K562 (cell line): ENCODE data around the gene LY6G6C. TPM values are rescaled to one million over a fixed set of nuclear protein-coding genes. Genes with fewer than 3 reads are reported as not detected.

Experiments
- FOXA3 ChIP-seq, 2 experiments: fragments of 450-650 bp in 1 of 2; sonication (generic) in 1 of 2; formaldehyde crosslinking; IDR thresholded peaks in 1 of 2; conservative IDR thresholded peaks in 1 of 2; 2 replicates each; pipeline versions ENCODE4 v1.4.0 to v1.8.0; 2020 to 2022; ENCODE audit warnings: mild to moderate bottlenecking in 2 of 2, missing genetic modification reagents in 1 of 2
- HDAC2 ChIP-seq: fragments of 450-650 bp; IDR thresholded peaks from 2 replicates; pipeline ENCODE4 v1.6.1; 2016; ENCODE audit warnings: mild to moderate bottlenecking
- HDGF ChIP-seq: fragments of 450-650 bp; IDR thresholded peaks from 2 replicates; pipeline ENCODE4 v1.6.1; 2016
- ILK ChIP-seq: fragments of 450-650 bp; IDR thresholded peaks from 2 replicates; pipeline ENCODE4 v1.6.1; 2016; ENCODE audit warnings: missing genetic modification characterization, low read depth, mild to moderate bottlenecking, missing compliant biosample characterization, moderate library complexity, borderline replicate concordance
- RBFOX2 ChIP-seq: fragments of 200-400 bp; formaldehyde crosslinking; IDR thresholded peaks from 2 replicates; pipeline ENCODE4 v1.6.1; 2017; ENCODE audit warnings: low read depth, mild to moderate bottlenecking, low read length, moderate library complexity
- TAF9B ChIP-seq: fragments of 450-650 bp; IDR thresholded peaks from 2 replicates; pipeline ENCODE4 v1.6.1; 2018; ENCODE audit warnings: mild to moderate bottlenecking; ENCODE audit not compliant: partially characterized antibody
- TARDBP ChIP-seq: fragments of 450-650 bp; IDR thresholded peaks from 2 replicates; pipeline ENCODE4 v1.6.1; 2016
- TEAD1 ChIP-seq, 2 experiments: fragments of 450-650 bp in 1 of 2; sonication (generic) in 1 of 2; formaldehyde crosslinking; IDR thresholded peaks; 2 replicates each; pipeline versions ENCODE4 v1.4.0 to v1.8.0; 2020 to 2022; ENCODE audit warnings: mild to moderate bottlenecking in 2 of 2, missing genetic modification reagents in 1 of 2
- ZNF668 ChIP-seq: fragments of 250-450 bp; sonication (Bioruptor Pico); IDR thresholded peaks from 2 replicates; pipeline ENCODE4 v1.8.0; 2022; ENCODE audit warnings: mild to moderate bottlenecking, inconsistent platforms
- ZNF696 ChIP-seq: fragments of 250-450 bp; sonication (Bioruptor Pico); conservative IDR thresholded peaks from 2 replicates; pipeline ENCODE4 v1.4.0; 2020; ENCODE audit warnings: mild to moderate bottlenecking, moderate library complexity
- polyA plus RNA-seq, 8 experiments: library from polyadenylated mRNA; depleted of rRNA in 4 of 8; stranded (reverse) in 5 of 8; unstranded in 3 of 8; fragments of >200 nt; fragmentation: Nextera tagmentation in 2 of 8; fragmentation: Illumina TruSeq in 1 of 8; extraction: Ambion mirVana in 2 of 8; extraction: Trizol in 1 of 8; gene quantifications; 2 replicates each; pipeline versions ENCODE4 v1.2.1 to v1.2.3, GENCODE V29; 2011 to 2014; ENCODE audit warnings: inconsistent platforms in 1 of 8, missing spikeins in 1 of 8
- total RNA-seq, 7 experiments: library from RNA; depleted of rRNA in 6 of 7; stranded (reverse); fragments of >200 nt in 6 of 7; fragmentation: Illumina TruSeq in 2 of 7; extraction: Trizol in 2 of 7; gene quantifications; 2 replicates each; pipeline versions ENCODE4 v1.2.1 to v1.2.3, GENCODE V29; 2011 to 2021; ENCODE audit warnings: low replicate concordance in 1 of 7
- TF ChIP-seq, protein P1 (sequence below), 3 experiments: fragments of 200-800 bp in 1 of 3; fragments of 250-450 bp in 1 of 3; fragments of 450-650 bp in 1 of 3; sonication (Bioruptor Pico) in 1 of 3; sonication (Bioruptor generic) in 1 of 3; formaldehyde crosslinking in 1 of 3; IDR thresholded peaks; 2 replicates each; pipeline versions ENCODE4 v1.6.1 to v1.8.0; 2016 to 2022; ENCODE audit warnings: mild to moderate bottlenecking in 2 of 3, missing genetic modification characterization in 2 of 3, missing compliant biosample characterization in 1 of 3, moderate library complexity in 1 of 3
- TF ChIP-seq, protein P2 (sequence below): fragments of 450-650 bp; formaldehyde crosslinking; IDR thresholded peaks from 2 replicates; pipeline ENCODE4 v1.4.0; 2020; ENCODE audit warnings: mild to moderate bottlenecking, mixed read lengths
- TF ChIP-seq, protein P3 (sequence below): fragments of 450-650 bp; IDR thresholded peaks from 2 replicates; pipeline ENCODE4 v1.7.1; 2018; ENCODE audit warnings: mild to moderate bottlenecking, low read depth; ENCODE audit not compliant: partially characterized antibody
- TF ChIP-seq, protein P4 (sequence below), 2 experiments: IDR thresholded peaks; 2 replicates each; pipeline ENCODE4 v1.6.1; 2011; ENCODE audit warnings: borderline replicate concordance in 1 of 2, control low read depth in 1 of 2, low read depth in 1 of 2, low read length in 1 of 2, mild to moderate bottlenecking in 1 of 2, mixed read lengths in 1 of 2, moderate library complexity in 1 of 2; ENCODE audit not compliant: insufficient read depth in 1 of 2, insufficient read length in 1 of 2, poor library complexity in 1 of 2, severe bottlenecking in 1 of 2; ENCODE audit errors: extremely low read depth in 1 of 2
- TF ChIP-seq, protein P5 (sequence below): fragments of 450-650 bp; IDR thresholded peaks from 2 replicates; pipeline ENCODE4 v1.6.1; 2016

The LY6G6C gene
- total and polyA plus RNA-seq, 9 of the 15 experiments (the other 6 are each of a cell fraction or from before 2014, with no cell fraction given), result 0.06 to 0.20 TPM; not detected in 7

DNA sequence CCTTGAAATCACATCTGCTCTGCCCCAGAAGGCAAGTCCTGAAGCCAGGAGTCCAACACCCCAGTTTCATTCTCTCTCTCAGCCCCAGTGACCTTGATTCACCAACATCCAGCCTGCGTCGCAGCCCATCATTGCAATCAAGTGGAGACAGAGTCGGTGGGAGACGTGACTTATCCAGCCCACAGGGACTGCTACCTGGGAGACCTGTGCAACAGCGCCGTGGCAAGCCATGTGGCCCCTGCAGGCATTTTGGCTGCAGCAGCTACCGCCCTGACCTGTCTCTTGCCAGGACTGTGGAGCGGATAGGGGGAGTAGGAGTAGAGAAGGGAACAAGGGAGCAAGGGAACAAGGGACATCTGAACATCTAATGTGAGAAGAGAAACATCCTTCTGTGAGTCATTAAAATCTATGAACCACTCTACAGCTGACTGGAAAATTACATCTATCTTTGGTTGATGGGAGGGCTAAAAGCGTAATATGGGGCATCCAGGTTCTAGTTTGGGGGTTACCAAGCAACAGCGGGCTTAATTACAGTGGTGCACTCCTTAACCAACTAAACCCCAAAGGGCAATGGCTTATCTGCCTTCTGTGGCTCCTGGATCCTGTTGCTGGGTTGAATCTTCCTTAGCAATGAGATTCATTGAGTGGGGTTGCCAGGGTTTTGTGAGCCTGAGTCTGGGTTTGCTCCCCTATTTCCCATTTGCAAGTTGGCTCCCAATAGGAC lies 3.9 kb downstream of the LY6G6C start (continued):
- TF ChIP-seq ZNF696 (CRISPR knock-in tag), result no peak
- 0 out of 2 replicates have a peak, but pooled peaks have one; percentile 22 for TF ChIP-seq ZNF668 (CRISPR knock-in tag)
- no peak for TF ChIP-seq ILK
- TF ChIP-seq, protein P1, sequence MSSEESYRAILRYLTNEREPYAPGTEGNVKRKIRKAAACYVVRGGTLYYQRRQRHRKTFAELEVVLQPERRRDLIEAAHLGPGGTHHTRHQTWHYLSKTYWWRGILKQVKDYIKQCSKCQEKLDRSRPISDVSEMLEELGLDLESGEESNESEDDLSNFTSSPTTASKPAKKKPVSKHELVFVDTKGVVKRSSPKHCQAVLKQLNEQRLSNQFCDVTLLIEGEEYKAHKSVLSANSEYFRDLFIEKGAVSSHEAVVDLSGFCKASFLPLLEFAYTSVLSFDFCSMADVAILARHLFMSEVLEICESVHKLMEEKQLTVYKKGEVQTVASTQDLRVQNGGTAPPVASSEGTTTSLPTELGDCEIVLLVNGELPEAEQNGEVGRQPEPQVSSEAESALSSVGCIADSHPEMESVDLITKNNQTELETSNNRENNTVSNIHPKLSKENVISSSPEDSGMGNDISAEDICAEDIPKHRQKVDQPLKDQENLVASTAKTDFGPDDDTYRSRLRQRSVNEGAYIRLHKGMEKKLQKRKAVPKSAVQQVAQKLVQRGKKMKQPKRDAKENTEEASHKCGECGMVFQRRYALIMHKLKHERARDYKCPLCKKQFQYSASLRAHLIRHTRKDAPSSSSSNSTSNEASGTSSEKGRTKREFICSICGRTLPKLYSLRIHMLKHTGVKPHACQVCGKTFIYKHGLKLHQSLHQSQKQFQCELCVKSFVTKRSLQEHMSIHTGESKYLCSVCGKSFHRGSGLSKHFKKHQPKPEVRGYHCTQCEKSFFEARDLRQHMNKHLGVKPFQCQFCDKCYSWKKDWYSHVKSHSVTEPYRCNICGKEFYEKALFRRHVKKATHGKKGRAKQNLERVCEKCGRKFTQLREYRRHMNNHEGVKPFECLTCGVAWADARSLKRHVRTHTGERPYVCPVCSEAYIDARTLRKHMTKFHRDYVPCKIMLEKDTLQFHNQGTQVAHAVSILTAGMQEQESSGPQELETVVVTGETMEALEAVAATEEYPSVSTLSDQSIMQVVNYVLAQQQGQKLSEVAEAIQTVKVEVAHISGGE (CRISPR knock-in tag; IDR thresholded peaks at IDR 0.05), result no peak
- TF ChIP-seq, protein P2, sequence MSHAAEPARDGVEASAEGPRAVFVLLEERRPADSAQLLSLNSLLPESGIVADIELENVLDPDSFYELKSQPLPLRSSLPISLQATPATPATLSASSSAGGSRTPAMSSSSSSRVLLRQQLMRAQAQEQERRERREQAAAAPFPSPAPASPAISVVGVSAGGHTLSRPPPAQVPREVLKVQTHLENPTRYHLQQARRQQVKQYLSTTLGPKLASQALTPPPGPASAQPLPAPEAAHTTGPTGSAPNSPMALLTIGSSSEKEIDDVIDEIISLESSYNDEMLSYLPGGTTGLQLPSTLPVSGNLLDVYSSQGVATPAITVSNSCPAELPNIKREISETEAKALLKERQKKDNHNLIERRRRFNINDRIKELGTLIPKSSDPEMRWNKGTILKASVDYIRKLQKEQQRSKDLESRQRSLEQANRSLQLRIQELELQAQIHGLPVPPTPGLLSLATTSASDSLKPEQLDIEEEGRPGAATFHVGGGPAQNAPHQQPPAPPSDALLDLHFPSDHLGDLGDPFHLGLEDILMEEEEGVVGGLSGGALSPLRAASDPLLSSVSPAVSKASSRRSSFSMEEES, result no peak
- TF ChIP-seq, protein P3, sequence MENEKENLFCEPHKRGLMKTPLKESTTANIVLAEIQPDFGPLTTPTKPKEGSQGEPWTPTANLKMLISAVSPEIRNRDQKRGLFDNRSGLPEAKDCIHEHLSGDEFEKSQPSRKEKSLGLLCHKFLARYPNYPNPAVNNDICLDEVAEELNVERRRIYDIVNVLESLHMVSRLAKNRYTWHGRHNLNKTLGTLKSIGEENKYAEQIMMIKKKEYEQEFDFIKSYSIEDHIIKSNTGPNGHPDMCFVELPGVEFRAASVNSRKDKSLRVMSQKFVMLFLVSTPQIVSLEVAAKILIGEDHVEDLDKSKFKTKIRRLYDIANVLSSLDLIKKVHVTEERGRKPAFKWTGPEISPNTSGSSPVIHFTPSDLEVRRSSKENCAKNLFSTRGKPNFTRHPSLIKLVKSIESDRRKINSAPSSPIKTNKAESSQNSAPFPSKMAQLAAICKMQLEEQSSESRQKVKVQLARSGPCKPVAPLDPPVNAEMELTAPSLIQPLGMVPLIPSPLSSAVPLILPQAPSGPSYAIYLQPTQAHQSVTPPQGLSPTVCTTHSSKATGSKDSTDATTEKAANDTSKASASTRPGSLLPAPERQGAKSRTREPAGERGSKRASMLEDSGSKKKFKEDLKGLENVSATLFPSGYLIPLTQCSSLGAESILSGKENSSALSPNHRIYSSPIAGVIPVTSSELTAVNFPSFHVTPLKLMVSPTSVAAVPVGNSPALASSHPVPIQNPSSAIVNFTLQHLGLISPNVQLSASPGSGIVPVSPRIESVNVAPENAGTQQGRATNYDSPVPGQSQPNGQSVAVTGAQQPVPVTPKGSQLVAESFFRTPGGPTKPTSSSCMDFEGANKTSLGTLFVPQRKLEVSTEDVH, result no peak
- TF ChIP-seq HDGF, result no peak
- TF ChIP-seq RBFOX2, result 0 out of 2 replicates have a peak, but pooled peaks have one; percentile 28
- no peak for TF ChIP-seq TAF9B
- no peak for TF ChIP-seq TEAD1 (CRISPR knock-in tag; IDR thresholded peaks at IDR 0.05)
- no peak for TF ChIP-seq FOXA3 (CRISPR knock-in tag; conservative IDR thresholded peaks at IDR 0.05 in 1 of 2, IDR thresholded peaks at IDR 0.05 in 1 of 2)
- TF ChIP-seq, protein P4, sequence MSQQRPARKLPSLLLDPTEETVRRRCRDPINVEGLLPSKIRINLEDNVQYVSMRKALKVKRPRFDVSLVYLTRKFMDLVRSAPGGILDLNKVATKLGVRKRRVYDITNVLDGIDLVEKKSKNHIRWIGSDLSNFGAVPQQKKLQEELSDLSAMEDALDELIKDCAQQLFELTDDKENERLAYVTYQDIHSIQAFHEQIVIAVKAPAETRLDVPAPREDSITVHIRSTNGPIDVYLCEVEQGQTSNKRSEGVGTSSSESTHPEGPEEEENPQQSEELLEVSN (IDR thresholded peaks at IDR 0.05; ENCODE audit: borderline replicate concordance in 1 of 2, extremely low read depth in 1 of 2, insufficient read depth in 1 of 2, insufficient read length in 1 of 2, low read depth in 1 of 2, low read length in 1 of 2, poor library complexity in 1 of 2, severe bottlenecking in 1 of 2), result peak; percentile 14 to 47
- TF ChIP-seq, protein P5, sequence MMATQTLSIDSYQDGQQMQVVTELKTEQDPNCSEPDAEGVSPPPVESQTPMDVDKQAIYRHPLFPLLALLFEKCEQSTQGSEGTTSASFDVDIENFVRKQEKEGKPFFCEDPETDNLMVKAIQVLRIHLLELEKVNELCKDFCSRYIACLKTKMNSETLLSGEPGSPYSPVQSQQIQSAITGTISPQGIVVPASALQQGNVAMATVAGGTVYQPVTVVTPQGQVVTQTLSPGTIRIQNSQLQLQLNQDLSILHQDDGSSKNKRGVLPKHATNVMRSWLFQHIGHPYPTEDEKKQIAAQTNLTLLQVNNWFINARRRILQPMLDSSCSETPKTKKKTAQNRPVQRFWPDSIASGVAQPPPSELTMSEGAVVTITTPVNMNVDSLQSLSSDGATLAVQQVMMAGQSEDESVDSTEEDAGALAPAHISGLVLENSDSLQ, result peak; percentile 34; the same call in 1 of the 2 replicates
- 0 out of 2 replicates have a peak, but pooled peaks have one; percentile 31 for TF ChIP-seq TARDBP
- no peak; the same call in 1 of the 2 replicates for TF ChIP-seq HDAC2
